RWPE2 (cell line): ENCODE data around the gene AP3B1.
"Not testable (repeated sequence)": the region's sequence is repeated elsewhere in the genome, so short reads cannot be mapped to it uniquely, and the experiment has no call there.

Experiments used
- ATAC-seq: fragments of 200-7000 bp; cut with Tn5 transposase; 3 replicates; pipeline ENCODE4 v1.9.1; 2021; ENCODE audit warnings: low read depth
- DNase-seq: peaks from one replicate; pipeline ENCODE4 v3.0.0-alpha.2; 2020; ENCODE audit warnings: low spot score
- H3K27ac ChIP-seq: fragments of 450-650 bp; 2 replicates; pipeline ENCODE4 v1.5.1; 2017; ENCODE audit warnings: mild to moderate bottlenecking; ENCODE audit not compliant: poor library complexity, severe bottlenecking
- H3K27me3 ChIP-seq: fragments of 250-450 bp; sonication (Bioruptor Pico); 2 replicates; pipeline ENCODE4 v1.5.1; 2021; ENCODE audit warnings: mild to moderate bottlenecking, moderate library complexity; ENCODE audit not compliant: insufficient read depth, poor library complexity, severe bottlenecking
- H3K36me3 ChIP-seq: fragments of 250-450 bp; sonication (Bioruptor Pico); 2 replicates; pipeline ENCODE4 v1.5.1; 2020; ENCODE audit warnings: low read depth, mild to moderate bottlenecking, moderate library complexity
- H3K4me1 ChIP-seq: fragments of 250-450 bp; sonication (Bioruptor Pico); 2 replicates; pipeline ENCODE4 v1.5.1; 2021; ENCODE audit warnings: mild to moderate bottlenecking, moderate library complexity; ENCODE audit not compliant: insufficient read depth, poor library complexity, severe bottlenecking
- H3K4me3 ChIP-seq: fragments of 250-450 bp; sonication (Bioruptor Pico); 2 replicates; pipeline ENCODE4 v1.5.1; 2021; ENCODE audit warnings: mild to moderate bottlenecking, moderate library complexity; ENCODE audit not compliant: severe bottlenecking
- H3K9me3 ChIP-seq: fragments of 250-450 bp; sonication (Bioruptor Pico); 2 replicates; pipeline ENCODE4 v1.5.1; 2021; ENCODE audit warnings: mild to moderate bottlenecking, moderate library complexity; ENCODE audit not compliant: severe bottlenecking
- CTCF ChIP-seq: fragments of 450-650 bp; IDR thresholded peaks from one replicate; pipeline ENCODE4 v1.5.1; 2017; ENCODE audit warnings: mild to moderate bottlenecking, moderate library complexity; ENCODE audit not compliant: poor library complexity, severe bottlenecking

The AP3B1 gene

DNA sequence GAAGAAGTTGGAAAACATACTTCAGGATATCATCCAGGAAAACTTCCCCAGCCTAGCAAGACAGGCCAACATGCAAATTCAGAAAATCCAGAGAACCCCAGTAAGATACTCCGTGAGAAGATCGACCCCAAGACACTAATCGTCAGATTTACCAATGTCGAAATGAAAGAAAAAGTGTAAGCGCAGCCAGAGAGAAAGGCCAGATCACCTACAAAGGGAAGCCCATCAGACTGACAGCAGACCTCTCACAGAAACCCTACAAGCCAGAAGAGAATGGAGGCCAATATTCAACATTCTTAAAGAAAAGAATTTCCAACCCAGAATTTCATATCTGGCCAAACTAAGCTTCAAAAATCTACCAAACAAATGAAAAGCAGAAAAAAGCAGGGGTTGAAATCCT lies 227.8 kb downstream of the AP3B1 start:
- not testable (repeated sequence) for ATAC-seq

DNA sequence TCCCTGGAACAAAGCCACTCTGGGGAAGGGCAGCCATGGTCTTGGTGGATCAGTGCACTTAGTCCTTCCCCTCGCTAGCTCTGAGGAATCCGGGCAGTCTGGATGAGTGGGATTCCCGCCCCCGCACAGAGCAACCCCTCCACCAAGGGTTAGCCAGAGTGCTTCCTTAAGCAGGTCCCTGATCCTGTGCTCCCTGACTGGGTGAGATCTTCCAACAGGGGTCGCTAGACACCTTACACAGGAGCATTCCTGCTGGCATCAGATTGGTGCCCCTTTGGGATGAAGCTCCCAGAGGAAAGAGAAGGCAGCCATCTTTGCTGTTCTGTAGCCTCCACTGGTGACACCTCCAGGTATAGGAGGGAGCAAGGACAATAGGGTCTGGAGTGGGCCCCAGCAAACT lies 228.8 kb downstream of the AP3B1 start:
- H3K4me1 ChIP-seq = no peaks in the 10 kb centered on the region
- H3K36me3 ChIP-seq = 0 out of 2 replicates have a peak, but pooled peaks cover 4% of the 10 kb centered on the region
- DNase-seq (no peak), ATAC-seq (no peak)
- H3K27me3 ChIP-seq = no peaks in the 10 kb centered on the region
- TF ChIP-seq CTCF = no peak
- peaks cover 3% of the 10 kb centered on the region for H3K9me3 ChIP-seq
- no peak overlapping the region for H3K4me3 ChIP-seq
- no peak overlapping the region for H3K27ac ChIP-seq

More for the DNA sequence above, 227.8 kb downstream of the AP3B1 start:
- not testable (repeated sequence) for H3K36me3 ChIP-seq, H3K4me1 ChIP-seq, H3K27me3 ChIP-seq, DNase-seq, H3K27ac ChIP-seq, H3K9me3 ChIP-seq, H3K4me3 ChIP-seq

DNA sequence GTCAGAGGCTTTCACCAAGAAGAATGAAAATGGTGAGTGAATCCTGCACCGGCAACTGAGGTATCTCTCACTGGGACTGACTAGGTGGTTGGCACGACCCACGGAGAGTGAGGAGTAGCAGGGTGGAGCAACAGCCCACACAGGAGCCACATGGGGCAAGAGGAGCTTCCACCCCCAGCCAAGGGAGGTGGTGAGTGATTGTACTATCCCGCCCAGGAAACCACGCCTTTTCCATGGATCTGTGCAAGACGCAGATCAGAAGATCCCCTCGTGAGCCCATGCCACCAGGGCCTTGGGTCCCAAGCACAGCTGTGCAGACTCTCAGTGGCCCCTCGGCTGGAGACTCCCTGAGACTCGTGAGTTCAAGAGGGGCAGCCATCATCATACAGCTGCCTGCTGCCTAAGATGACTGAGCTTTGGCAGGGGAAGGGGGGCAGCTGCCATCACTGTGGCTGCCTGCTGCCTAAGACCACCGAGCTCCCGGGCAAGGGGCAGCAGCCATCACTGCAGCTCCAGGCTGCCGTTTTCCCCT lies 229.5 kb downstream of the AP3B1 start:
- no peaks in the 10 kb centered on the region for H3K27me3 ChIP-seq
- ATAC-seq = 0 out of 3 replicates have a peak, but pooled peaks have one; percentile 17
- H3K27ac ChIP-seq = no peak overlapping the region
- no peak for TF ChIP-seq CTCF
- no peaks in the 10 kb centered on the region for H3K4me1 ChIP-seq
- H3K4me3 ChIP-seq = no peak overlapping the region
- no peak for DNase-seq
- peaks cover 3% of the 10 kb centered on the region for H3K9me3 ChIP-seq
- 0 out of 2 replicates have a peak, but pooled peaks cover 4% of the 10 kb centered on the region for H3K36me3 ChIP-seq

DNA sequence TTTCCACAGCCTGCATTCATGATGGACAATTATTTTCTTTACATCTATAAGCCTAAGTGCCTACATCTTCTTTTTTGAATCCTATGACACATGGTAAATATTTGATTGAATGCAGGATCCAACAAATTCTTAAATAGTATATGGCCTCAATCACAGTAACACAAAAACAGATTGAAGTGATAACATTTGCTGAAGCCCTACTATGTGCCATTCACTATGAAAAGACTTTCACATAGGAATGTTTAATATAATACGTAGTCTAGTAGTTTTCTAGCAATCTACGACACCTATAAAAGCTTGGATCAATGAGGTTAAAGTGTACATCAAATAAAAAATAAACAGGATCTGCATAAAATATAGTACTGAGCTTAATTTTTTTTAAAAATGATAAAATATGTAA lies 231.0 kb downstream of the AP3B1 start:
- Histone ChIP-seq H3K9me3 (peaks cover 3% of the 10 kb centered on the region), H3K4me1 (no peaks in the 10 kb centered on the region), H3K36me3 (0 out of 2 replicates have a peak, but pooled peaks cover 4% of the 10 kb centered on the region), H3K27ac (no peak overlapping the region), H3K4me3 (no peak overlapping the region), H3K27me3 (no peaks in the 10 kb centered on the region)
- ATAC-seq (no peak), DNase-seq (no peak)
- TF ChIP-seq CTCF = no peak

- no peaks in the 10 kb centered on the region for H3K4me1 ChIP-seq
- TF ChIP-seq CTCF = no peak
- H3K9me3 ChIP-seq = no peaks in the 10 kb centered on the region
- no peaks in the 10 kb centered on the region for H3K27me3 ChIP-seq
- no peak overlapping the region for H3K4me3 ChIP-seq
- 0 out of 2 replicates have a peak, but pooled peaks cover 4% of the 10 kb centered on the region for H3K36me3 ChIP-seq
- no peak for DNase-seq
- no peak overlapping the region for H3K27ac ChIP-seq
- no peak for ATAC-seq
These were observed 231.9 kb downstream of the AP3B1 start for GRCh38 chr5:78062645-78063044.
